HepG2 (cell line): ENCODE results near the gene GRHL3. TPM values are rescaled to one million over a fixed set of nuclear protein-coding genes. Genes with fewer than 3 reads are reported as not detected.

Experiments used
- ATAC-seq: fragments of 200-7000 bp; cut with Tn5 transposase; 3 replicates; pipeline ENCODE4 v1.9.1; 2020; ENCODE audit warnings: mild to moderate bottlenecking, moderate library complexity
- BruUV-seq: library from RNA; stranded (reverse); fragments of 400-500 nt; replicated peaks from 2 replicates; lab custom pipeline; 2021; lab: Mats Ljungman, UMichigan
- CTCF ChIA-PET: fragments of 300-600 bp; formaldehyde crosslinking; extraction: SDS; loops from one replicate; lab custom pipeline; 2021; ENCODE audit warnings: low total read pairs, inconsistent platforms, low intra/inter-chr PET ratio; lab: Yijun Ruan, JAX
- POLR2A ChIA-PET: fragments of 350-600 bp; sonication (Branson Sonifier 250); formaldehyde crosslinking; loops from one replicate; lab custom pipeline; 2020; ENCODE audit warnings: antibody characterized with exemption, inconsistent platforms; lab: Yijun Ruan, JAX
- DNase-seq: peaks from one replicate; pipeline ENCODE4 v3.0.0-alpha.2; 2015; ENCODE audit warnings: low spot score
- FAIRE-seq: peaks from 3 replicates; lab custom pipeline; 2011; peaks lifted over from hg19 to GRCh38; lab: Jason Lieb, UNC
- H2AFZ ChIP-seq: one replicate; pipeline ENCODE4 v1.6.1; 2011; ENCODE audit warnings: low read length, inconsistent platforms
- H3K27ac ChIP-seq: fragments of 300-600 bp; 3 replicates; pipeline ENCODE4 v1.8.0; 2011; ENCODE audit warnings: mixed run types, mild to moderate bottlenecking, mixed read lengths, low read length, inconsistent platforms; ENCODE audit not compliant: insufficient read depth; ENCODE audit errors: extremely low read length
- H3K27me3 ChIP-seq, 2 experiments: fragments of 200-600 bp in 1 of 2; 2 replicates in 1 of 2; 3 replicates in 1 of 2; pipeline versions ENCODE4 v1.6.0 to v1.8.0; 2011; ENCODE audit warnings: low read length in 2 of 2, mild to moderate bottlenecking in 2 of 2, moderate library complexity in 2 of 2, inconsistent platforms in 1 of 2; ENCODE audit not compliant: insufficient read depth in 2 of 2, control insufficient read depth in 1 of 2
- H3K36me3 ChIP-seq, 2 experiments: fragments of 200-600 bp in 1 of 2; replicated peaks in 1 of 2; 2 replicates in 1 of 2; 3 replicates in 1 of 2; pipeline versions ENCODE4 v1.5.1 to v1.8.0; 2011; ENCODE audit warnings: low read length in 2 of 2, inconsistent platforms in 1 of 2; ENCODE audit not compliant: insufficient read depth in 2 of 2, control insufficient read depth in 1 of 2
- H3K4me1 ChIP-seq: 2 replicates; pipeline ENCODE4 v1.5.1; 2012; ENCODE audit warnings: low read length, inconsistent platforms; ENCODE audit not compliant: insufficient read depth
- H3K4me2 ChIP-seq: 2 replicates; pipeline ENCODE4 v1.6.0; 2011; ENCODE audit warnings: low read depth, low read length, inconsistent platforms
- H3K4me3 ChIP-seq, 3 experiments: fragments of 200-600 bp in 1 of 3; sonication (generic), shearing (Covaris generic) in 1 of 3; replicated peaks in 1 of 3; 2 replicates each; pipeline ENCODE4 v1.5.1; 2011 to 2016; ENCODE audit warnings: low read length in 3 of 3, inconsistent platforms in 2 of 3, low read depth in 2 of 3, mild to moderate bottlenecking in 2 of 3, control low read depth in 1 of 3, mixed read lengths in 1 of 3; ENCODE audit not compliant: insufficient read depth in 1 of 3
- H3K79me2 ChIP-seq: one replicate; pipeline ENCODE4 v1.6.1; 2011; ENCODE audit warnings: low read length, inconsistent platforms; ENCODE audit not compliant: insufficient read depth
- H3K9ac ChIP-seq: 2 replicates; pipeline ENCODE4 v1.6.0; 2011; ENCODE audit warnings: mild to moderate bottlenecking, low read depth, low read length, inconsistent platforms; ENCODE audit not compliant: insufficient read depth
- H3K9me3 ChIP-seq: 2 replicates; pipeline ENCODE4 v1.5.1; 2012; ENCODE audit warnings: mild to moderate bottlenecking, low read length
- H4K20me1 ChIP-seq: 2 replicates; pipeline ENCODE4 v1.6.0; 2011; ENCODE audit warnings: inconsistent platforms, mild to moderate bottlenecking, low read length, moderate library complexity; ENCODE audit not compliant: insufficient read depth
- CCDC6 ChIP-seq: sonication (generic); formaldehyde crosslinking; IDR thresholded peaks from 2 replicates; pipeline ENCODE4 v1.8.1; 2022; ENCODE audit warnings: mild to moderate bottlenecking, missing genetic modification reagents, moderate library complexity
- CSRNP1 ChIP-seq: sonication (generic); formaldehyde crosslinking; IDR thresholded peaks from 2 replicates; pipeline ENCODE4 v1.8.1; 2023; ENCODE audit warnings: mild to moderate bottlenecking, missing genetic modification reagents
- GMEB1 ChIP-seq: sonication (generic); formaldehyde crosslinking; IDR thresholded peaks from 2 replicates; pipeline ENCODE4 v1.5.1; 2020; ENCODE audit warnings: missing genetic modification reagents, mild to moderate bottlenecking, borderline replicate concordance
- JARID2 ChIP-seq: sonication (generic); formaldehyde crosslinking; IDR thresholded peaks from 2 replicates; pipeline ENCODE4 v1.8.1; 2023; ENCODE audit warnings: missing genetic modification reagents, inconsistent platforms; ENCODE audit not compliant: insufficient replicate concordance
- JUND ChIP-seq: sonication (generic); formaldehyde crosslinking; IDR thresholded peaks from 2 replicates; pipeline ENCODE4 v1.8.0; 2022; ENCODE audit warnings: mild to moderate bottlenecking, missing genetic modification reagents
- NFE2 ChIP-seq: sonication (generic); formaldehyde crosslinking; IDR thresholded peaks from 2 replicates; pipeline ENCODE4 v1.4.0; 2020; ENCODE audit warnings: missing genetic modification reagents
- PRDM15 ChIP-seq: sonication (generic); formaldehyde crosslinking; IDR thresholded peaks from 2 replicates; pipeline ENCODE4 v1.4.0; 2020; ENCODE audit warnings: missing genetic modification reagents
- SMARCE1 ChIP-seq: fragments of 450-650 bp; IDR thresholded peaks from 2 replicates; pipeline ENCODE4 v1.6.1; 2017; ENCODE audit warnings: borderline replicate concordance
- SRSF1 ChIP-seq: fragments of 200-400 bp; formaldehyde crosslinking; optimal IDR thresholded peaks from 2 replicates; pipeline ENCODE3; 2017; ENCODE audit warnings: mild to moderate bottlenecking, low read depth, low read length, moderate library complexity
- TARDBP ChIP-seq: sonication (generic); formaldehyde crosslinking; IDR thresholded peaks from 2 replicates; pipeline ENCODE4 v1.8.0; 2022; ENCODE audit warnings: mild to moderate bottlenecking, missing genetic modification reagents
- THAP11 ChIP-seq: IDR thresholded peaks from 2 replicates; pipeline ENCODE4 v1.6.1; 2016; ENCODE audit warnings: missing biosample characterization, missing genetic modification reagents
- ZC3H4 ChIP-seq: sonication (generic); formaldehyde crosslinking; IDR thresholded peaks from 2 replicates; pipeline ENCODE4 v1.4.0; 2020; ENCODE audit warnings: missing genetic modification reagents, borderline replicate concordance
- ZNF451 ChIP-seq: sonication (generic); formaldehyde crosslinking; IDR thresholded peaks from 2 replicates; pipeline ENCODE4 v1.5.0; 2020; ENCODE audit warnings: mild to moderate bottlenecking, missing genetic modification reagents
- ZNF460 ChIP-seq: sonication (generic); formaldehyde crosslinking; IDR thresholded peaks from 2 replicates; pipeline ENCODE4 v1.5.1; 2020; ENCODE audit warnings: missing genetic modification reagents, mild to moderate bottlenecking, borderline replicate concordance
- ZNF547 ChIP-seq: sonication (generic); formaldehyde crosslinking; IDR thresholded peaks from 2 replicates; pipeline ENCODE4 v1.5.1; 2020; ENCODE audit warnings: mild to moderate bottlenecking, missing genetic modification reagents
- ZNF792 ChIP-seq: IDR thresholded peaks from 2 replicates; pipeline ENCODE4 v1.6.1; 2016
- WGBS: methylation state at CpG from one replicate; pipeline ENCODE4 v1.1.6; 2017; ENCODE audit warnings: low lambda C conversion rate; 5-methylcytosine and 5-hydroxymethylcytosine counted together
- in situ Hi-C: cut with HindIII; loops from 2 replicates; pipeline ENCODE4 v1.10.0; 2017; ENCODE audit warnings: low pct_unique_long_range_greater_than_20kb; ENCODE audit not compliant: extremely low pct_ligation_motif_present
- intact Hi-C: fragments of 100-400 bp; cut with micrococcal nuclease; formaldehyde crosslinking; loops from one replicate; pipeline ENCODE4 v1.10.0; 2022; ENCODE audit not compliant: unreplicated experiment
- polyA plus RNA-seq, 8 experiments: library from polyadenylated mRNA; depleted of rRNA in 3 of 8; stranded (reverse) in 7 of 8; unstranded in 1 of 8; fragments of >200 nt; fragmentation: Illumina TruSeq in 4 of 8; extraction: Trizol in 4 of 8; gene quantifications; 2 replicates each; pipeline versions ENCODE4 v1.2.1 to v1.2.3, GENCODE V29; 2011 to 2016; ENCODE audit warnings: low read depth in 4 of 8, missing spikeins in 1 of 8, mixed read lengths in 1 of 8; ENCODE audit not compliant: insufficient read depth in 1 of 8
- total RNA-seq, 5 experiments: library from RNA; depleted of rRNA; stranded (reverse); fragments of >200 nt; fragmentation: Illumina TruSeq; extraction: Trizol; gene quantifications; 2 replicates each; pipeline ENCODE4 v1.2.3, GENCODE V29; 2016; ENCODE audit warnings: low read depth in 1 of 5

Gene GRHL3
- total and polyA plus RNA-seq, 2 of the 13 experiments (the other 11 are each of a cell fraction or from before 2014, with no cell fraction given): not detected

GRCh38 chr1:24317956-24318614 lies 1.1 kb upstream of the GRHL3 start:
- H3K9ac ChIP-seq: no peak overlapping the region
- H3K9me3 ChIP-seq: no peaks in the 10 kb centered on the region
- H3K36me3 ChIP-seq: no peaks in the 10 kb centered on the region
- H3K4me2 ChIP-seq: no peak overlapping the region
- H3K4me1 ChIP-seq: peaks cover 11% of the 10 kb centered on the region
- intact Hi-C loops: no loop called here
- ATAC-seq: no peak
- POLR2A ChIA-PET: no interaction called here
- no peak for TF ChIP-seq GMEB1 (CRISPR knock-in tag)
- TF ChIP-seq NFE2 (CRISPR knock-in tag): no peak
- no peak for TF ChIP-seq ZC3H4 (CRISPR knock-in tag)
- no peak for TF ChIP-seq THAP11 (CRISPR knock-in tag)
- no peak for TF ChIP-seq JARID2 (CRISPR knock-in tag)
- no peak for TF ChIP-seq CCDC6
- TF ChIP-seq TARDBP (CRISPR knock-in tag): no peak
- no peak for TF ChIP-seq ZNF792 (CRISPR knock-in tag)
- no peak for TF ChIP-seq ZNF460 (CRISPR knock-in tag)
- TF ChIP-seq ZNF547: no peak
- TF ChIP-seq PRDM15 (CRISPR knock-in tag): no peak
- no peak for TF ChIP-seq ZNF451 (CRISPR knock-in tag)
- no peak for TF ChIP-seq SMARCE1
- no peak for TF ChIP-seq JUND
- no peak for TF ChIP-seq CSRNP1 (CRISPR knock-in tag)
- no peak for TF ChIP-seq SRSF1
- TF ChIP-seq, all 625 proteins: peak for 0
- Histone ChIP-seq H3K79me2 (no peaks in the 10 kb centered on the region), H2AFZ (no peak overlapping the region), H3K4me3 (no peak overlapping the region), H3K27ac (no peak overlapping the region), H3K27me3 (peaks cover 4 to 21% of the 10 kb centered on the region in 2 experiments; a peak in 2 of 5 replicates), H4K20me1 (no peaks in the 10 kb centered on the region)
- DNase-seq (no peak), FAIRE-seq (no peak)
- BruUV-seq: no TSS peak
- WGBS: 8% methylated on average over 2 of the region's 2 CpGs
- in situ Hi-C loops: no loop called here
- CTCF ChIA-PET: no interaction called here
